GM19397 (cell line): ENCODE results near the gene CYTH2.

Source experiments
- ATAC-seq: cut with Tn5 transposase; IDR thresholded peaks from one replicate; pipeline ENCODE4 v1.9.1; 2021; ENCODE audit warnings: mild to moderate bottlenecking, moderate library complexity; ENCODE audit not compliant: unreplicated experiment

Gene CYTH2

GRCh38 chr19:48469289-48469881 lies at the start of gene CYTH2:
CYTH2 (plus strand) TSS chr19:48469369; CDS start chr19:48469508, 139 bp downstream.
- peak; percentile 24 for ATAC-seq

- ATAC-seq = no peak
Measured at GRCh38 chr19:48421548-48421947, 47.6 kb upstream of the CYTH2 start.

GRCh38 chr19:48424694-48425219 lies 44.4 kb upstream of the CYTH2 start:
- no peak for ATAC-seq

GRCh38 chr19:48428670-48429069 lies 40.5 kb upstream of the CYTH2 start:
- no peak for ATAC-seq

- ATAC-seq = no peak
Measured at GRCh38 chr19:48433337-48433736, 35.8 kb upstream of the CYTH2 start.

- no peak for ATAC-seq
Measured at GRCh38 chr19:48436586-48436985, 32.6 kb upstream of the CYTH2 start.

- ATAC-seq = no peak
Measured at GRCh38 chr19:48441360-48442050, 27.7 kb upstream of the CYTH2 start.

- ATAC-seq = no peak
Measured at GRCh38 chr19:48442116-48443035, 26.8 kb upstream of the CYTH2 start.

- ATAC-seq = no peak
Measured at GRCh38 chr19:48443256-48443655, 25.9 kb upstream of the CYTH2 start.

GRCh38 chr19:48443731-48444128 lies 25.4 kb upstream of the CYTH2 start:
- ATAC-seq = no peak

- ATAC-seq = no peak
Measured at GRCh38 chr19:48444129-48444935, 24.8 kb upstream of the CYTH2 start.

- ATAC-seq = no peak
Measured at GRCh38 chr19:48444936-48445200, 24.3 kb upstream of the CYTH2 start.

- peak; percentile 28 for ATAC-seq
Measured at GRCh38 chr19:48445256-48445605, 23.9 kb upstream of the CYTH2 start.

GRCh38 chr19:48445606-48446481 lies 23.3 kb upstream of the CYTH2 start, which contains the start of gene GRWD1:
GRWD1 (plus strand) TSS chr19:48445983; CDS start chr19:48446006, 23 bp downstream.
- peak; percentile 87 for ATAC-seq

GRCh38 chr19:48446579-48446978 lies 22.6 kb upstream of the CYTH2 start:
- ATAC-seq = no peak

GRCh38 chr19:48448563-48448962 lies 20.6 kb upstream of the CYTH2 start:
- no peak for ATAC-seq

GRCh38 chr19:48450441-48450840 lies 18.7 kb upstream of the CYTH2 start:
- no peak for ATAC-seq

GRCh38 chr19:48450863-48451262 lies 18.3 kb upstream of the CYTH2 start:
- no peak for ATAC-seq

- no peak for ATAC-seq
Measured at GRCh38 chr19:48451624-48452023, 17.5 kb upstream of the CYTH2 start.
